ENCODE data around the gene TGFB1. TPM values are rescaled to one million over a fixed set of nuclear protein-coding genes. Genes with fewer than 3 reads are reported as not detected.

The TGFB1 gene
- total RNA-seq, 1 donor from 2014 or later = 157 TPM

Other genes with a start within 250 kb of the TGFB1 start
- gene CYP2F1, start 239.5 kb downstream of the TGFB1 start, total RNA-seq = not detected in 2 replicates
- 0.73 and 2.1 TPM in 2 replicates for gene CYP2S1, start 160.7 kb downstream of the TGFB1 start, total RNA-seq
- 0.05 and 0.17 TPM in 2 replicates for gene AXL, start 134.7 kb downstream of the TGFB1 start, total RNA-seq
- 297 and 309 TPM in 2 replicates for gene HNRNPUL1, start 89.5 kb downstream of the TGFB1 start, total RNA-seq
- 62.2 and 65.1 TPM in 2 replicates for gene CCDC97, start 43.8 kb downstream of the TGFB1 start, total RNA-seq
- 11.1 and 11.8 TPM in 2 replicates for gene B9D2, start 10.2 kb upstream of the TGFB1 start, total RNA-seq
- gene TMEM91, start 22.6 kb upstream of the TGFB1 start, total RNA-seq = 3.8 and 4.9 TPM in 2 replicates
- 31.3 and 37.6 TPM in 2 replicates for gene EXOSC5, start 43.4 kb upstream of the TGFB1 start, total RNA-seq
- 13.8 and 18.2 TPM in 2 replicates for gene BCKDHA, start 43.9 kb upstream of the TGFB1 start, total RNA-seq
- gene B3GNT8, start 73.5 kb upstream of the TGFB1 start, total RNA-seq = 1.1 and 1.8 TPM in 2 replicates
- 42.0 and 42.8 TPM in 2 replicates for gene DMAC2, start 86.0 kb upstream of the TGFB1 start, total RNA-seq
- gene ERICH4, start 89.2 kb upstream of the TGFB1 start, total RNA-seq = not detected in 2 replicates
- gene CEACAM21, start 222.2 kb upstream of the TGFB1 start, total RNA-seq = 45.3 TPM in 2 replicates